Activated CD8-positive, alpha-beta memory T cell treated with anti-CD3 and anti-CD28 coated beads, Interleukin-2, amount 50 U/mL, for 48 hours (primary cell): ENCODE data around the gene KRTAP4-3.
"Not testable (repeated sequence)": the region's sequence is repeated elsewhere in the genome, so short reads cannot be mapped to it uniquely, and the experiment has no call there.

Experiments
- DNase-seq: peaks from one replicate; pipeline ENCODE4 v3.0.0-alpha.2; 2020

The KRTAP4-3 gene

DNA sequence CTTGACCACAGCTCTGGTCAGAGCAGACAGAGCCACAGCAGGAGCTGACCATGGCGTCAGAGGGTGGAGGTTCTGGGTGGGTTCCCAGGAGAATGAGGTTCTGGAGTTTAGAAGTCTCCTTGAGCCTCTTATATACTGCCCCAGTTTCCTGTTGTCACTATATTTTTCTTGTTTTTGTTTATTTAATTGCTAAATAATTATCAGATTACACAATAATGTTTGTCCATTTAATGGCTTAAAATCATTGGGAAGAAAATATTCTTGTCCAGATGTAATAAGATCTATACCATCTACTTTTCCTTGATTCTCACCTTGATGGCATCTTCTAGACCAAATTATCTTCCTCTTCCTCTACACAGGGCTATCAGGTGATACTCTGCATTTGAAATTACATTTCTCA, at the start of gene KRTAP4-3:
Gene KRTAP4-3, minus strand, starts transcription at position 101 of the 400 bp plus-strand sequence. Its CDS starts 49 bp downstream, at position 52.
- no peak for DNase-seq

GRCh38 chr17:41215681-41216080, 47.7 kb upstream of the KRTAP4-3 start:
- no peak for DNase-seq

- DNase-seq, result no peak
These were observed 44.6 kb upstream of the KRTAP4-3 start for GRCh38 chr17:41212524-41213169.

DNA sequence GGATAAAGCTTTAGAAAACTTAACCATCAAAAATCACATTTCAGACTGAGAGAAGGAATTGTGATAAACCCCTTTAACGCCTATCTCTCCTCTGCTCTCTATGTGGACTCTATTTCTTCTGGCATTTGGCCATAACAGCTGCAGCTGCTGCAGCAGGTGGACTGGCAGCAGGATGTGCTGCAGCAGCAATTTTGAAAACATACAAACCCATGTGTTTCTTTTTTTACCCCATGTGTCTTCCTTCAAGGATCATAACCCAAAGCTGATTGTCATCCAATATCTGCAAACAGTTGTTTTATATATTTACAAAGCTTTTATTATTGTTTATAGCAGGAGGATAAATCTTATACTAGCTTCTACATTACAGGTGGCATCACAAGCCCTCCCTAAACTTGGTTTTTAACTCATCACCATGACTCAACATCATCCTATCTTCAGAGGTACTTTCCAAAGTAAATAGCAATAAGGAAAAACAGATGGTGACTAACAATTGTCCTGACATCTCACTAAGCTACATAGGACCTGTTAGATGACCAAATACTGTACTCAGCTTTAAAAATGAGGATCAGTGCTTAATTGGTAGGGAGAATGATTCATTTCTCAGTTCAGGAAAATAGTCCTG, 43.9 kb upstream of the KRTAP4-3 start:
- DNase-seq, result no peak

DNA sequence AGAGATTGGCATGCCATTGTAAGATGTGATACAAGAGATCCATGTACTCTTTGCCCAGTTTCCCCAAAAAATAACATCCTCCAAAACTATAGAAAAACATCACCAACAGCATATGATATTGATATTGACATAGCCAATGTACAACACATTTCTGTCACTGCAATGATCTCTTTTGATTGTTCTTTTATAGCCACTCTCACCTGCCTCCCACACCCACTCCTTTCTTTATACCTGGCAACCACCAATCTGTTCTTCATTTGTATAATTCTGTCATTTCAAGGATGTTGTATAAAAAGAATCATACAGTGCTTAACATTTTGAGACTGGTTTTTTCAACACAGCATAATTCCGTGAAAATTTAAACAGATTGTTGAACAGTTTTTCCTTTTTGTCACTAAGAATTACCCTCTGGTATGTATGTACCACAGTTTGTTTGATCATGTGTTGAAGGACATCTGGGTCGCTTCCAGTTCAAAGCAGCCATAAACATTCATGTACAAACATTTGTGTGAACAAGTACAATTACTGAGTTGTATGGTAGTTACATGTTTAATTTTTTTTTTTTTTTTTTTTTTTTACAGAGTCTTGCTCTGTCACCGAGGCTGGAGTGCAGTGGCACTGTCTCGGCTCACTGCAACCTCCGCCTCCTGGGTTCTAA, 31.5 kb upstream of the KRTAP4-3 start:
- no peak for DNase-seq

GRCh38 chr17:41196068-41196467, 28.0 kb upstream of the KRTAP4-3 start:
- no peak for DNase-seq

GRCh38 chr17:41190328-41190727, 22.3 kb upstream of the KRTAP4-3 start:
- DNase-seq, result no peak

GRCh38 chr17:41189837-41190318, 21.9 kb upstream of the KRTAP4-3 start, which contains the start of gene KRTAP9-1:
KRTAP9-1 (plus strand) TSS chr17:41189887; CDS start chr17:41189887, 0 bp downstream.
- not testable (repeated sequence) for DNase-seq

DNA sequence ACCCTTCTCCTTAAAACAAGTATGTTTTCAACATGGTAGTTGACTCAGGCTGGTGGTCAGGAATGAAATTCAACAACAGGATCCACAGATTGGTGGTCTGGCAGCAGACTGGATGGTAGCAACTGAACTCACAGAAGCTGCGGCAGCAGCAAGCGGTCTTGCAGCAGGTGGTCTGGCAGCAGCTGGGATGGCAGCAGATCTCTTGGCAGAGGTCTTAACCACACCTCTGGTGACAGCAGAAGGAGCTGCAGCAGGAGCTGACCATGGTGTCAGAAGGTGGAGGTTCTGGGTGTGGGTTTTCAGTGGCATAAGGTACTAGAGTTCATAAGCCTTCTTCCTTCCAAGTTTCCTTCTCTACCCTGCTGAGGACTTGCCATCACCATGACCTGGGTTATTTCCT, 18.9 kb upstream of the KRTAP4-3 start:
- no peak for DNase-seq

DNA sequence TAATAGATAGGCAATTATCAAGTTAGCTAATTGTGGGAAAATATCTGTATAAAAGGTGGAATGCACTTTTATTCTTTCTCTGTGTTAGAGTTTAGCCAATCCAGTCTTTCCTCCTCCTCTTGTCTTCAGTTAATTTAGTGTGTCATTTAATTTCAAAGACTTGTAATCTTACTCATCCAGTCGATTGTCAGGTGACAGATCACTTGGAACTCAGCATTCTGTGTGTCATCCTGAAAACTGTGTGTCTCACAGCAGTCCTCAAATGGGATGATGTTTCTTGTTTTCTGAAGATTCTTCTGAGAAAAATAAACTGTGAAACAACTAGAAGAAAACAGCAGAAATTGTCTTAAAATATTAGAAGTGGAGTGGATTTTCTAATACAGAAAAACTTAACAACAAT, 17.0 kb upstream of the KRTAP4-3 start:
- no peak for DNase-seq

DNA sequence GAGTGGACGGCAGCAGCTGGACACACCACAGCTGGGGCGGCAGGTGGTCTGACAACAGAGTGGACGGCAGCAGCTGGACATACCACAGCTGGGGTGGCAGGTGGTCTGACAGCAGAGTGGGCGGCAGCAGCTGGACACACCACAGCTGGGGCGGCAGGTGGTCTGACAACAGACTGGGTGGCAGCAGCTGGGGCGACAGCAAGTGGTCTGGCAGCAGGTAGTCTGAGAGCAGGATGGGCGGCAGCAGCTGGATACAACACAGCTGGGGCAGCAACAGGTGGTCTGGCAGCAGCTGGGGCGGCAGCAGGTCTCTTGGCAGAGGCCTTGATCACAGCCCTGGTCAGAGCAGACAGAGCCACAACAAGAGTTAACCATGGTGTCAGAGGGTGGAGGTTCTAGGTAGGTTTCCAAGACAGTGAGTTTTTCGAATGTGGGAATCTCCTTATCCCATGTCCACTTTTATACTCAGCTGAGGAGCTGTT, 16.5 kb upstream of the KRTAP4-3 start, which contains the start of gene KRTAP4-1:
Gene KRTAP4-1, minus strand, starts transcription at position 432 of the 482 bp plus-strand sequence. Its CDS starts 57 bp downstream, at position 375.
- no peak for DNase-seq

- DNase-seq, result no peak
These were observed 11.0 kb upstream of the KRTAP4-3 start for GRCh38 chr17:41178843-41179616.

GRCh38 chr17:41178341-41178740, 10.3 kb upstream of the KRTAP4-3 start:
- no peak for DNase-seq

- DNase-seq, result no peak
These were observed 9.8 kb upstream of the KRTAP4-3 start, which contains the start of gene KRTAP4-2 for GRCh38 chr17:41177727-41178271. KRTAP4-2 (minus strand) TSS chr17:41178221; CDS start chr17:41178164, 57 bp downstream.

DNA sequence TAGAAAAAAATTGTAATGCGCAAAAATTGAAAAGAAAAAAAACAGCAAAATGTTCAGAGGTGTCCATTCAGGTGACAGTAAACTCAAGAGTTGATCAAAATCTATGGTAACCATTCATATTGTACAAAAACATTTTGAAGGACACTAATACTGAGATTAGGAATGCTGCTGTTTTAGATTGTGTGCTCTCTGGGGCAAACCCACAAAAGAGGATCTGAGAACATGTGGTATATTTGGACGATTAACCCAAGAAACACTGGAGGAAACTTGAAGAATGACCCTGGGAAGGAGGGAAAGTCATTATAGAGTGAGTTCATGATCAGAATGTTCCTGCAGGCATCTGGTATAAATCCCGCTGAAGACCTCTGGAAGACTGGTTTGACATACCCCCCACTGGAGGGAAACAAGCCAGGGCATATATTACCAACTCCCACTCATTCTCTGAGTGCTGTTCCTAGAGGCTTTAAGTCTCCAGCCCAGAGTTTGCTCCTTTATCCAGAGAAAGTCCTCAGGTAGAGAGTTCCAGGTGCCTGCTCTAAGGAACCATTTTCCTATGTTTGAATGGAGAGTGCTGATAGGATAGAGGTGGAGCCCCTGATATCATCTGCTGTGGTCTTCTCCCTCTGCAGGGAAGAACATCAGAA, 8.8 kb upstream of the KRTAP4-3 start:
- no peak for DNase-seq

DNA sequence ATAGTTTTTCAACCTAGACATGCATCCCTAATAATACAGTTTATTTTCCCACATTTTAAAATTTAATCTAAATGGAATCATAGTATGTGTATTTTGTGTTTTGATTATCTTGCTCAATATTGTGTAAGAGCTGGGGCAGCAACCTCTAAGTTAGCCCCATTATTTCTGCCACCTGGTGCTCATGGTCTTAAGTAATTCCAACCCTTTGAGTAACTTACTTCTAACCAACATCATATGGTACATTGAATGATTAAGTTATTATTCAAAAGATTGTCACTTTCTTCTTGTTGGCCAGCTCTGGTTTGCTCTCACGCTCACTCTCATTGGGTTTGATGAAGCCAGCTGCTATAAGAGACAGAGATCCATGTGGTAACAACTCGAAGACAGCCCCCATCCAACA, 3.9 kb upstream of the KRTAP4-3 start:
- DNase-seq, result no peak

GRCh38 chr17:41167561-41167960, 460 bp downstream of the KRTAP4-3 start:
- no peak for DNase-seq

DNA sequence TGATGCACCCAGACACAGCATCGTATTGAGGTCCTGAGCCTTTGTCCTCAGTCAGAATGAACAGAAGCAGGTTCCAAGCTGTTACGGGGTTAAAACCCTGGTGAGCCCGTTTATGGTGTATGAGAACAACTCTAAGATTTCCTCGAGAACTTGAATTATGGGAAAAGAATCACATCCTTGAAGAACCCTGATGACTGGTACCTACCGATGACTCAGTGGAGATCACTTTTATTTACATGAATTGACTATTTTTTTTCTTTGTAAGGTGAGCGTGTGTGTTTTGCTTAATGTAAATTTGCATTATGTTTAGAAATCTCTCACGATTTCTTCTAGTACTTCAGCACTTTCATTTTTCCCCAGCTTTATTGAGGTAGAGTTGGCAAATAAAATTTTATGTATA, 4.2 kb downstream of the KRTAP4-3 start:
- no peak for DNase-seq

- DNase-seq, result no peak
These were observed 7.4 kb downstream of the KRTAP4-3 start, which contains the start of gene KRTAP4-4 for GRCh38 chr17:41160648-41161047. KRTAP4-4 (minus strand) TSS chr17:41160748; CDS start chr17:41160691, 57 bp downstream.

GRCh38 chr17:41160190-41160589, 7.8 kb downstream of the KRTAP4-3 start:
- DNase-seq, result not testable (repeated sequence)

DNA sequence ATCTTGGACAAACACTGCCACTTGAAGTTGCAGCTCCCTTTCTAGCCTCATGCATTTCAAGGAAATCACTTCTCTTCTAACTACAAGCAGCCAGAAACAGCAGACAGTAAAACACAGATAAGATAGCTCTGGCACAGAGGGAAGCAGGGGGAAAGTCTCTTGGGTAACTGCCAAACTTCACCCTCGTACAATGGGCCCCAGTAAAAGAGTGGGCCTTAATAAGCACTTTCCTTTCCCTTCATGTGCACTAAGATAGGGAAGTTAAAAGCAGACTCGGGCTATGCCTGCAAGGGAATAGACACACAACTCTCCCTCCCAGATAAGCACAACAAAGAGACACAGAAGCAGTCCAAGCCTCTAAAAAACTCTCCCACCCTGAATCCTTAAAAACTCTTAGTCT, 14.2 kb downstream of the KRTAP4-3 start:
- no peak for DNase-seq

DNA sequence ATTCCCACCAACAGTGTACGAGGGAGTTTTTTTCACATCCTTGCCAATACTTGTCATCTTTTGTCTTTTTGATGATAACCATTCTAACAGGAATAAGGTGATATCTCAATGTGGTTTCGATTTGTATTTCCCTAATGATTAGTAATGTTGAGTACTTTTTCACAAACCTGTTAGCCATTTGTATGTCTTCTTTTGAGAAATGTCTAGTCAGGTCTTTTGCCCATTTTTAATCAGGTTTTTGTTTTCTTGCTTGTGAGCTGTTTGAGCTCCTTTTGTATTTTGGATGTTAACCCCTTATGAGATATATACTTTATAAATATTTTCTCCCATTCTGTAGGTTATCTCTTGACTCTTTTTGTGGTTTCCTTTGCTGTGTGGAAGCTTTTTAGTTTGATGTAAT, 16.5 kb downstream of the KRTAP4-3 start:
- DNase-seq, result no peak
